Pulmonary artery endothelial cell (primary cell): ENCODE data around the gene CIITA. TPM values are rescaled to one million over a fixed set of nuclear protein-coding genes. Genes with fewer than 3 reads are reported as not detected.

Experiments
- DNase-seq: peaks from one replicate; pipeline ENCODE4 v3.0.0-alpha.2; 2011; ENCODE audit warnings: low read depth, low spot score
- total RNA-seq: library from RNA; depleted of rRNA; stranded (reverse); fragments of >200 nt; gene quantifications from 2 replicates; pipeline ENCODE4 v1.2.3, GENCODE V29; 2014

Gene CIITA
- total RNA-seq, 1 donor from 2014 or later: 0.07 TPM

- DNase-seq: no peak
Observed at GRCh38 chr16:10879681-10880589, 2.9 kb downstream of the CIITA start.

- no peak for DNase-seq
Observed at GRCh38 chr16:10880594-10881452, 3.8 kb downstream of the CIITA start.

GRCh38 chr16:10881479-10882030 lies 4.6 kb downstream of the CIITA start:
- DNase-seq: no peak

GRCh38 chr16:10883004-10883403 lies 6.0 kb downstream of the CIITA start:
- no peak for DNase-seq

- no peak for DNase-seq
Observed at GRCh38 chr16:10885246-10885645, 8.2 kb downstream of the CIITA start.

- DNase-seq: no peak
Observed at GRCh38 chr16:10888320-10888937, 11.4 kb downstream of the CIITA start.

- DNase-seq: no peak
Observed at GRCh38 chr16:10889855-10890254, 12.9 kb downstream of the CIITA start.

GRCh38 chr16:10892782-10893318 lies 15.8 kb downstream of the CIITA start:
- no peak for DNase-seq

GRCh38 chr16:10895053-10895946 lies 18.3 kb downstream of the CIITA start:
- DNase-seq: no peak

GRCh38 chr16:10896165-10896564 lies 19.2 kb downstream of the CIITA start:
- DNase-seq: no peak

- no peak for DNase-seq
Observed at GRCh38 chr16:10896723-10897122, 19.7 kb downstream of the CIITA start.

GRCh38 chr16:10897134-10897533 lies 20.1 kb downstream of the CIITA start:
- no peak for DNase-seq

GRCh38 chr16:10902999-10903398 lies 26.0 kb downstream of the CIITA start:
- no peak for DNase-seq

- DNase-seq: no peak
Observed at GRCh38 chr16:10906482-10906881, 29.5 kb downstream of the CIITA start.

- no peak for DNase-seq
Observed at GRCh38 chr16:10906914-10907756, 30.1 kb downstream of the CIITA start.

GRCh38 chr16:10907757-10908045 lies 30.7 kb downstream of the CIITA start:
- no peak for DNase-seq

GRCh38 chr16:10911267-10911666 lies 34.3 kb downstream of the CIITA start:
- no peak for DNase-seq

GRCh38 chr16:10916534-10916933 lies 39.5 kb downstream of the CIITA start:
- no peak for DNase-seq

- peak; percentile 81 for DNase-seq
Observed at GRCh38 chr16:10918294-10919002, 41.4 kb downstream of the CIITA start.
